GM18867 (cell line): ENCODE data around the gene DOK5.
"Not testable (repeated sequence)": the region's sequence is repeated elsewhere in the genome, so short reads cannot be mapped to it uniquely, and the experiment has no call there.

Source experiments
- ATAC-seq: cut with Tn5 transposase; IDR thresholded peaks from one replicate; pipeline ENCODE4 v1.9.1; 2021; ENCODE audit warnings: mild to moderate bottlenecking, moderate library complexity; ENCODE audit not compliant: unreplicated experiment

The DOK5 gene

DNA sequence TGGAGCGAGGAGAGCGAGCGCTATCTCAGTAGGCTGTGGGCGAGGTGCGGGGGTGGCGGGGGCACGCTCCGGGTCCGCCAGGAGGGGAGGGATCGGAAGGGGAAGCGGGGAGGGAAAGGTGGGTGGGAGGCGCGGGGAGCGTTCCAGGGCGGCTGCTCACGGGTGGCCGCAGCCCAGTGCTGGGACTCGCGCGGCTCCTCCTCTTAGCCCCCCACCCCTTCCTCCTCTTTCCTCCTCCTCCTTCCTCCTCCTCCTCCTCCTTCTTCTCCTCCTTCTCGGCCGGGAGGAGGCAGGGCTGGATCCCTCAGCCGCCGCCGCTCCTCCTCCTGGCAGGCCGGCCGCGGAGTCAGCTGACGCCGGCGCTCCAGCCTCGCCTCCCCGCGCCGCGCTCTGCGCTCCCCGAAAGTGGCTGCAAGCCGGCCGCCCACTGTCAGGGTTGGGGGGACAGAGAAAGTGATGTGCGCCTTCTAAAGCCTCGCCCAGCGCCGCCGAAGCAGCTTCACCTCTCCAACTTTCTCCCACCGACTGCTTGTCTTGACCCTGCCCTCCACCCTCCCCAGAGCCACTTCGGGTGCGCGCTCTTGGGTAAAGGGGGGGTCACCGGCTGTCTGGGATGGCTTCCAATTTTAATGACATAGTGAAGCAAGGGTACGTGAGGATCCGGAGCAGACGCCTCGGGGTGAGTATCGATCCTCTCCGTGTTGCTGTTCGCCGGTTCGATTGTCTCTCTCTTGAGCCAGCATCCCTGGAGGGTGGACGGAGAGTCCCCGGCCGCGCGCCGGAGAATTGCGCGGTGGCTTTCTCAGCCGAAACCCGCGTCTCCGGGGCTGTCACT, at the start of gene DOK5:
Gene DOK5, plus strand, starts transcription at position 260 of the 835 bp plus-strand sequence. Its CDS starts 354 bp downstream, at position 614.
- ATAC-seq, result no peak

DNA sequence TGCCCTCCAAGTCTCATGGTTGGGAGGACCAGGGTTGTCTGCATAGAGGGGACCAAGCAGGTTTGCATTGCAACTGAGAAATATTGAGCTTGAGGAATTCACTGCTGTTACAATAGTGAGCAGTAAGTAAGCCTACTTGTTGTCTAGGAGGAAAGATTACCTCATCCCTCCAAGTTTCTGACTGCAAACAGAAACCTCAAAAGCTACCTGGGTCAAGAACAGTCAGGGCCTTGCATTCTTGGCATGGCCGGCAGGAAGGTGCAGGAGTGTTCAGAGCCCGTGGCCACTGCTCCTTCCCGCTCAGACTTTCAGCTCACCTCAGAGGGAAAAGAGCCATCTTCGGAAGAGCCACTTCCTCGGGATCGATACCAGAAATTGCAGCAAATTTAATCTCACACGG, 46.0 kb upstream of the DOK5 start:
- ATAC-seq, result no peak

- ATAC-seq, result no peak
Observed at GRCh38 chr20:54431156-54431944, 44.0 kb upstream of the DOK5 start.

DNA sequence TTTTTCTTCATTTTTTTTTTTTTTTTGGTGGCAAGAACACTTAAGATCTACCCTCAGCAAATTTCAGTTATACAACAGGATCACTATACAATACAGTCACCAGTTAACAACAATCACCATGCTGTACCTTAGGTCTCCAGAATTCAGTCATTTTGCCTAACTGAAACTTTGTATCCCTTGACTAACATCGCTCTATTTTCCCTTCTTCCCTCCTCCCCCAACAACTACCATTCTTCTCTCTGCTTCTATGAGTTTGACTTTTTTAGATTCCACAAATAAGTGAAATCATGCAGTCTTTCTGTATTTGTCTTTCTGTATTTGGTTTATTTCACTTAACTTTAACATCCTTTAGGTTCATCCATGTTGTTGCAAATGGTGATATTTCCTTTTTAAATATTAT, 42.4 kb upstream of the DOK5 start:
- ATAC-seq, result no peak

- ATAC-seq, result no peak
Observed at GRCh38 chr20:54433636-54434035, 41.8 kb upstream of the DOK5 start.

DNA sequence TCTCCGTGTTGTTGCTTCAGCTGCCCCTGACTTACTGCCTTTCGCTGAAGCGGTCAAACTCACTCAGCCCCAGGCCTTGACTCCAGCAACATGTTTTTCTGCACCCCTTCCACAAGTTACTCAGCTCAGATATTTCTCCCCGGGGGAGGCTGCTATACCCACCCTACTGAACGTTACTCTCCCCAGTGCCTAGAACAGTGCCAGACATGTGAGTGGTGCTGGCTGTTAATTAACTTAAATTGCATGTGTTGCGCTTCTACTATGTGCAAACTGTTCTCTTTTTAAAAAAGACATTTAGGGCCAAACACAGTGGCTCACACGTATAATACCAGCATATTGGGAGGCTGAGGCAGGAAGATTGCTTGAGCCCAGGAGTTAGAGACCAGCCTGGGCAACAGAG, 41.2 kb upstream of the DOK5 start:
- ATAC-seq, result no peak

- ATAC-seq, result no peak
Observed at GRCh38 chr20:54435015-54435414, 40.4 kb upstream of the DOK5 start.

DNA sequence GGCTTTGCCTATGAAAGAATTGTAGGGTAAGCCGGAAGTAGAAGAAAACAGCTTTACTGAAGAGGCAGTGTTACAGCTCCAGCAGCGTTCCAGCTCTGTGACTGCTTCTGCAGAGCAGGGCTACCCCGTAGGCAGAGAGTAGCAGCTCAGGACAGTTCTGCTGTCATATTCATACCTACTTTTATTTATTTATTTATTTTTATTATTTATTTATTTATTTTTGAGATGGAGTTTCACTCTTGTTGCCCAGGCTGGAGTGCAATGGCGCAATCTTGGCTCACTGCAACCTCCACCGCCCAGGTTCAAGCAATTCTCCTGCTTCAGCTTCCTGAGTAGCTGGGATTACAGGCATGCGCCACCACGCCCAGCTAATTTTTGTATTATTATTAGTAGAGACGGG, 39.0 kb upstream of the DOK5 start:
- not testable (repeated sequence) for ATAC-seq

DNA sequence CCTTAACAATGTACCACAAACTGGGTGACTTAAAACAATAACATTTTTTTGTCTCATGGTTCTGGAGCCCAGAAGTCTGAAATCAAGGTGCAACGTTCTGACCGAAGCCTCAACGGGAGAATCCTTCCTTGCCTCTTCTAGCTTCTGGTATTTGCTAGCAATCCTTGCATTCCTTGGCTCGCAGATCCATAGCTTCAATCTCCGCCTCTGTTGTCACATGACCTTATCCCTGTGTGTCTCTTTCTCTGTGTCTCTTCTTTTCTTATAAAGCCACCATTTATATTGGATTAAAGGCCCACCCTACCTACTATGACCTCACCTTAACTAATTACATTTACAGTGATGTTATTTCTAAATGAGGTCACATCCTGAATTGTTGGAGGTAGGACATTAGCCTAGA, 37.2 kb upstream of the DOK5 start:
- no peak for ATAC-seq

DNA sequence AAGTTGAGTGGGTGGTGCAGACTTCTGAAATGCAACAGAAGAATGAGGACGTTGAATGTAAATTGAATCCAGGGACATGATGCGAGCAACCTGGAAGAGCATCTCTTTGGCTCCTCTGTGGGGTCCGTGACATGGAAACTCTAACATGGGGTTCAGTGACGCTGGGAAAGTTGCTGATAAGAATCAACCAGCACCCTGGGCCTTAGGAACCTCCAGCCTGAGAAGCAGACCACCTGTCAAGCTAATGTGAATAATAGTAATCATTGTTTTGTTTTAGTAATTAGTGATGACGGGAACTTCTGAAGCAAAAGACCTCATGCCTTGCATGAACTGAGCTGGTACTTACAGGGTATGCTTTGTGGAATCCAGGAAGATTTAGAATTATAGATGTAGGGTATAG, 25.2 kb upstream of the DOK5 start:
- no peak for ATAC-seq

GRCh38 chr20:54451171-54451570, 24.2 kb upstream of the DOK5 start:
- ATAC-seq, result no peak

- no peak for ATAC-seq
Observed at GRCh38 chr20:54452277-54452676, 23.1 kb upstream of the DOK5 start.

DNA sequence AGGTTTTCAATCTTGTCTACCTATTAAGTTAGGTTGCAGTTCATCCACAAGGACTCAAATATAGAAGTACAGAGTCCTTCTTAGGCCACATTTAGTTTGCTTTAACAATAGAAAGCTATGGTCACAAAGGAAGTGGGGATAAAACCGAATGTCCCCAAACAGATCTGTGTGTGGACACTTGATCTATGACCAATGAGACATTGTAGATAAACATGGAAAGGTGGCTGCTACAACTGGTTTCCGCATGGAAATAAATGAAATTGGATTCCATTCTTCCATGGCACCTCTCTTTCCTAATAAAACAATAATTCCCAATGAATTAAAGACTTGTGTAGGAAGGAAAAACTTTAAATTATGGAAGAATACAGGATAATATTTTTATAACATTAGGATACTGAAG, 20.4 kb upstream of the DOK5 start:
- ATAC-seq, result no peak

- ATAC-seq, result no peak
Observed at GRCh38 chr20:54456423-54456822, 19.0 kb upstream of the DOK5 start.

- ATAC-seq, result no peak
Observed at GRCh38 chr20:54456961-54457360, 18.4 kb upstream of the DOK5 start.

DNA sequence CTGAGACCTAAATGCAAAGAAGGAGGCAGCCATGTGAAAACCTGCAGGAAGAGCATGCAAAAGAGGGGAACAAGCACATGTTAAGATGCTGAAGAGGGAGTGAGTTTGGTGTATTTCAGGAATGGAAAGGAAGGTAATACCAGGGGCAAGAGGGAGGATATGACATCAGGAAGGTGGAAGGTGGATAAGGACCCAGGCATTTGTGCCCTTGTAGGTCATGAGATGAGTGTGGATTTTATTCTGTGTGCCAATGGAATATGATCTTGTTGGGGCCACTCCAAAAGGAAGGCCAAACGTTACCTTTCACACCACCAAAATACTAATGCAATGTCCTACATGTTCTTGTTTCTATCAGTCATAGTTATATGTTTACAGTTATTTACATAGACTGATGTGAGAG, 17.2 kb upstream of the DOK5 start:
- ATAC-seq, result no peak

- ATAC-seq, result no peak
Observed at GRCh38 chr20:54459279-54459678, 16.1 kb upstream of the DOK5 start.

DNA sequence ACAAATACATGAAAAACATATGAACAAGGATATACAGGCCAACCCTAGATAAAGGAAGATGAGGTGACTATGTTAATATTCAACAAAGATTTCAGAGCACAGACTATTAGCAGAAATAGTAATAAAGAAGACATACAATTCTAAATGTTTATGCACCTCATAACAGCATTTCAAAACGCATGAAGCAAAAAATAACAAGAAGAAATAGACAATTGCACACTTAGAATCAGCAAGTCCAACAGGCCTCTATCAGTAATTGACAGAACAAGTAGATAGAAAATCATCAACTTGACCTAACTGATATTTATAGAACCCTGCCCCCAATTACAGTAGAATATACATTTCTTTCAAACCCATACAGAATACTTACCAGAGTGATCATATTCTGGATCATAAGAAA, 11.4 kb upstream of the DOK5 start:
- no peak for ATAC-seq

DNA sequence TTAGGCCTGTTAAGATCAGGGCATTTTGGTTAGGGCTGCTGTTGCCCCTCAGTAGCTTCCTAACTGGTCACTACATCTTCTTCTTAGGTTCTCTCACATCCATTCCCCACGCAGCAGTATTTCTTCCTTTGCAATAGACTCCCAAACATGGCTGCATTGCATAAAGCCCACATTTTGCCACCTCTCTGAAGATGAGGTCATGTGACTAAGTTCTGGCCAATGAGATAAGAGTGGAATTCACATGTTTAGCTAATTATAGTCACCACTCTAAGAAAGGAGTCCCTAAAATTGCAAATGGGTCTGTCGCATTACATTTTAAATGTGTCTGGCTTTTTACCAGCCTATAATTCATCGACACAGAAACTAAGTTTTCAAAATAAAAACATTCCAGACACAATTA, 9.3 kb upstream of the DOK5 start:
- ATAC-seq, result no peak

GRCh38 chr20:54467622-54468021, 7.8 kb upstream of the DOK5 start:
- no peak for ATAC-seq

DNA sequence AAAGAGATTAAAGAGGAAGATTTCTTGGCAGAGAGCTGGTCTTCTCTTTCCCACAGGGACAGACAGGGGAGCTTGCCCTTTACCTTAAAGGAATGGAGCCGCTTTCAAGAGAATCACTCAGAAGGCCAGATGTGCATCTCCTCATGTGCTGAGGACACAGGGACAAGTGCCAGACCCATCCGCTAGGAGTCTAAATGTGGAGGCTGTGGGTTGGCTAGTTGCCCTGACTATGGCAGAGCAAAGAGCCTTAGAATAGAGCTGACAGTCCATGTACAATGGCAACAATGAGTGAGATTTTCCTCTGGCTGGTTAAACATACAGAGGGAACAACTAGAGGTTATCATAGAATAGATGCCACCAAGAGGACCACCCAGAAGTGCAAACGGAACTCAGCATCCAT, 7.3 kb upstream of the DOK5 start:
- no peak for ATAC-seq

DNA sequence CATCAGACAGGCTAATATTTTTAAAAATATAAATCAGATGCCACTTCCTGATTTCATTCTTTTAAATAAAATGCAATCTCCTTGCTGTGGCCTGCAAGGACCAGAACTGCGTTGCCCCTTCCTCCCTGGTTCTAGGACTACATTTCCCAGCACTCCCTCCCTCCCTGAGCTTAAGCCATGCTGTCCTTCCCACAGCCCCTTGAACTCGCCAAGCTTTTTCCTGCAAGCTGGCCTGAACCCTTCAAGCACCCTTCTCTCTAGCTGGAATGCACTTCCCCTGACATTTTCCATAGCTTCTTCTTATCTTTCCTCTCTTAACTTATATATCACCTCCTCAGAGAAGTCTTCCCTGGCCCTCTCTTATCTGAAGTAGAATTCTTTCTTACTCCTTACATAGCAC, 6.1 kb upstream of the DOK5 start:
- no peak for ATAC-seq
